HG03354 (cell line): Measurements from ENCODE around the gene SLC35D3.
"Not testable (repeated sequence)": the region's sequence is repeated elsewhere in the genome, so short reads cannot be mapped to it uniquely, and the experiment has no call there.

Source experiments
- ATAC-seq: cut with Tn5 transposase; IDR thresholded peaks from one replicate; pipeline ENCODE4 v1.9.1; 2021; ENCODE audit warnings: mild to moderate bottlenecking; ENCODE audit not compliant: unreplicated experiment, poor library complexity, severe bottlenecking

Gene SLC35D3

DNA sequence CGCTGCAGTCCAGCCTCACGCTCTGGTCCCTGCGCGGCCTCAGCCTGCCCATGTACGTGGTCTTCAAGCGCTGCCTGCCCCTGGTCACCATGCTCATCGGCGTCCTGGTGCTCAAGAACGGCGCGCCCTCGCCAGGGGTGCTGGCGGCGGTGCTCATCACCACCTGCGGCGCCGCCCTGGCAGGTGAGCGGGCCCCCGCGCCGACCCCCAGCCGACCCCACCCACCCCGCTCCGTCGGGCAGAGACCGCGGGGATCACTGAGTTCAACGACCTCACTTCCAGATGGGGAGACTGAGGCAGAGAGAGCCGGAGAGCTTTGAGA is 545 bp downstream of the SLC35D3 start:
- ATAC-seq: peak; percentile 17

DNA sequence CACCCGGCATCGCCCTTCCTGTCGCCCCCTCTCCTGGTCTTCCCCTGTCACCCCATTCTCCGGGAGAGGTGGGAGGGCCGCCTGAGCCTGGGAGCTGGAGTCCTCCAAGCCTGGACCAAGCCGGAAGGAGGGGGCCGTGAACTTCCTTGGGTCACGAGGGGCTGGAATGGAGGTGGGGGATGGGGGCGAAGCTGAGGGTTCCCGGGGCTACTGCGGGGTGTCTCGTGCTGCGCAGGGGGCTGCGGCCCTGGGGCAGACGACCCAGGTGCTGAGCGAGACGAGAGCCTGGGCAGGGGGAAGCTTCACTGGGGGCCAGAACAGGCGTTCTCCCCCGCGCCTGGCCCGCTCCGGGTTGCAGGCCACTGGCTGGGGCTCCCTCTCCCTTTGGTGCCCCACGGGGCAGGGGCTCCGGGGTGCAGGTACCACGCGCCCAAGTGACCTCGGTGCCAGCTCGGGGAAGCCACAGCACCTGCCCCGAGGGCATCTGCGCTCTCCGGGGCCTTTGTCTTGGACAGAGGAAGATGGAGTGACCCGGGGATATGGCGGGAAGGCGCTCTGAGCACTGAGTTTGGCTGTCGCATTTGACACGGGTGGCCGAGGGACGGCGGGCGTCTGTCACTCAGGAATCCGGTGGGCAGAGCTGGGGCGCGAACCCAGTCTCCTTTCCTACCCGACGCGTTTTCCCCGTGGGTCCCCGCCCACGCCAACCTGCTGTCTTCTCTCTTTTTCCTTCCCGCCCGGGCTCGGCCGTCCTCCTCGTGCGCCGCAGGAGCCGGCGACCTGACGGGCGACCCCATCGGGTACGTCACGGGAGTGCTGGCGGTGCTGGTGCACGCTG is 1.2 kb downstream of the SLC35D3 start:
- no peak for ATAC-seq

- no peak for ATAC-seq
Measured at GRCh38 chr6:136923954-136924673, 2.0 kb downstream of the SLC35D3 start.

DNA sequence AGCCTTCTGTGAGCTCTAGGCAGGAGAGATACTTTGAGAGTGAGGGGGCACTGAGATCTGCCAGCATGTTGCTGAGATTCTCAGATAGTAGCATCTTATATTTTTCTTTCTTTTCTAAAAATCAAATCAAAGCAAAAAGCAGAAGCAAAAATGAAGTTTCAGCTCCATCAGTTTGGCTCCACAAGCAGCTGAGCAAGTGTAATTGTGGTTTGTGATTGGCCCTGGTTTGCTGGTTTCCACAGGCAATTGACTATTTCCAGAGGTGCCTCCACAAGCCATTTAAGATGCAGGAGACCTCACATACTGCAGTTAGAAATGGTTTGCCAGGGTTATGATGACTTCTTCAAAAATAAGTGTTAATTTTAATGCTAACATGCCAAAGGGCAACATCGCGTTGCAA is 4.3 kb downstream of the SLC35D3 start:
- ATAC-seq: no peak

DNA sequence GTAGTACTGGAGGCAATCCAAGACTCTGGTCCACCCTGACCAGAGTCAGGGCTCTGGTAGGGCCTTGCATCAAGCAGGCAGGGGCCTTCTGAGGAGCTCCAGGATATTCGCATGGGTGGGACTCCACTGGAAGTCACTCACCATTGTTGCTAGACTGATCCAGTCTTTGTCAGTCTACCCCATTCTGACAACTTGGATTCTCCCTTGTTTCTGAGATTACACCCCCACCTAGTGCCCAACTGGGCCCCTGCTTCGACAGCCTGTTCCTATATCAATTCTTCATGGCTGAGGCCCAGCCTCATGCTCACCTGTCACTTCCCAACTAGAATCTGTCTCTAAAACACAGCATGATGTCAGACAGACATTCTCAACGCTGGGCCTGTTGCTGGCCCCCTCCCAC is 5.2 kb downstream of the SLC35D3 start:
- peak; percentile 40 for ATAC-seq

GRCh38 chr6:136930528-136930927 is 8.4 kb downstream of the SLC35D3 start:
- ATAC-seq: no peak

- no peak for ATAC-seq
Measured at GRCh38 chr6:136932599-136932998, 10.5 kb downstream of the SLC35D3 start.

GRCh38 chr6:136945072-136945471 is 23.0 kb downstream of the SLC35D3 start:
- no peak for ATAC-seq

DNA sequence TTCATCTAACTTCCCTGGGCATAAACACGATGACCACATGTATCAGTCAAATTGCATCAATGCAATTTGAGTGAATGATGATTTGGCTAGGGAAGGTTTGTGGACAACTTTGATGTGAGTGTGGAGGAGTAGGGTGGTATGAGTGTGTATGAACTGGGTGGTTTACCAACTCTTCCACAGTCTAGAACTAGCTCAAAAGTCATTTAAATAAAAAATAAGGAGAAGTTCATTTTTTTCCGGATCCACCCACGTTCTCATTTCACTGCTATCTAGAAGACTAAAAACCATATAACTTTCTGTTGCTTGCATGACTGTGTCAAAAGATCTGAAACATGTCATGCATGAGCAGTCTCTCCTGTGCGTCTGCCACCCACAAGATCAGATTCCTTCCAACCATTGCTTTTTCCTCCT is 23.6 kb downstream of the SLC35D3 start:
- ATAC-seq: no peak

DNA sequence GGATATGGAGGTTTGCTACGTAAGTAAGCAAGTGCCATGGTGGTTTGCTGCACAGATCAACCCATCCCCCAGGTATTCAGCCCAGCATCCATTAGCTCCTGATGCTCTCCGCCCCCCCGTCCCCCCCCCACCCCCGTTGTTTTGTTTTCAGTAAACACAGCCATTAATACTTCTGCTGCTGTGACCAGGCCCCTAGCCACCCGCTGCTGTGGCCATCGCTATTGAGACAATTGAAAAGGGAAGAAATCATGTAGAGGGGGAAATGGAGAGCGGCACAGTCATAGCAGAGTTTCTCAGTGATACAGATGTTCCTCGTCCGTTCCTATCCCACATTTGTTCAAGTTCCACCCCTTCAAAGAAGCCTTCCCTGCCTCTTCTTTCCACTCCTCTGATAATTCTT is 24.9 kb downstream of the SLC35D3 start:
- no peak for ATAC-seq

- ATAC-seq: not testable (repeated sequence)
Measured at GRCh38 chr6:136949957-136950356, 27.9 kb downstream of the SLC35D3 start.

DNA sequence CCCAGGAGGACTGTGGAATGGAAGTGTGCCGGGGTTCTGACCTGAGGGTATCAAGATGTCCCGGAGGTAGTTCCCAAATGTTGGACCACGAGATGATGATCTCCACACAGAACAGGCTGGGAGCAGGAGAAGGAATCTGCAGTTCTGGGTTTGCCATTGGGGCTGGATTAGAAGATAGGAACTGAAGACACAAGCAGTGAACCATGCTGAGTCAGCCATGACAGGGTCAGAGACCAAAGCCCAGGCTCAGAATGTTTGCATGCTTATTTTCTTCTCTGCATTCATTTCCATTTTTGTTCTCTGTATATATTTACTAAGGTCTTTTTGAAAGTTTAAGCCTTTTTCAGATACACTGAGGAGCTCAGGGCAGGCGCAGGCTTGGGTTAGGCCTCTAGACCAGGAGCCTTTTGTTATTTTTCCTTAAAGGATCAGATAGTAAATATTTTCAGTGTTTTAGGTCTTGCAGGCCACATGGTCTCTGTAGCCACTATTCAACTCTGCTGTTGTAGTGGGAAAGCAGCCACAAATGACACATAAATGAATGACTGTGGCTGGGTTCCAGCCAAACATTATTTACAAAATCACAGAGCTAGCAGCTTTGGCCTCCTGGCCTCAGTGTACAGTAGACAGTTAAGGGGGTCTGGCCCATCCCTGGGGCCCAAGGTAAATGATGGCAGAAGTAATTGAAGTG is 28.5 kb downstream of the SLC35D3 start:
- ATAC-seq: no peak

DNA sequence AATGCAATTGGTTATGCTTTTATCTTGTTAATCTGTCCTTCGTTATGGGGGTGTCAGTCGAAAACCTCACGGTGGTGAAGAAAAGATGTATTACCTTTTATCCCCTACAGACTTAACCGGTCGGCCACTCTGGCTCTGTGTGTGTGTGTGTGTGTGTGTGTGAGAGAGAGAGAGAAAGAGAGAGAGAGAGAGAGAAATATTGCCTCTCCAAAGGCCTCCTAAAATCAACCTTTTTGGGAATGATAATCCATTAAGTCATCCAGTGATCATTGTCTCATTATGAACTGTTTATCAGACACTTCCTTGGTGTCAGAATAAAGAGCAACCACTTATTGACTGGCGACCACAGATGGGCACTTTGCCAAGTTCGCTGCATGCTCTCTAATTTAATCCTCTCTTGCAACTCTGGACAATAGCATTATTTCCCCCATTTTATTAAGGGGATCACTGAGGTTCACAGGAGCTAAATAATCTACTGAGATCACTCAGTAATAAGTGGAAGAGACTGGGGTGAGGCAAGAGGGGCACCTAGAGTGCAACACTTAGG is 30.7 kb downstream of the SLC35D3 start:
- ATAC-seq: no peak

DNA sequence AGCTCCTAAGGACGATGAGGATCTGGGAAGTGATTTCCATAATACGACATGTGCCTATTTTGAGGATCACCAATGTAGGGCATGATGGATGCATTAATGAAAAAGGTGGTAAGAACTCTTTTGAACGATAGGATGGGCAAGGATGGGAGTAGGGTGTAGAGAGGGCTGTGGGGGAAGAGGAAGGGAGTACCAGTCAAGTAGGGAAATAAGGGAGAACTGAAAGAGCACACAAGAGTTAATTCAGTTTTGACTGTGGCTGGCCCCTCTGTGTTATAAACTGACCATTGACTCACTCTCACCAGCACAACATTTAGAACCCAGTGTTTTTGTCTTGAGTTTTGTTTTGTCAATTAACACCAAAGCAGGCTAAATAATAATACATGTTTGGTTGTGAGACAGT is 33.0 kb downstream of the SLC35D3 start:
- ATAC-seq: no peak

GRCh38 chr6:136956590-136957544 is 34.8 kb downstream of the SLC35D3 start:
- ATAC-seq: no peak

DNA sequence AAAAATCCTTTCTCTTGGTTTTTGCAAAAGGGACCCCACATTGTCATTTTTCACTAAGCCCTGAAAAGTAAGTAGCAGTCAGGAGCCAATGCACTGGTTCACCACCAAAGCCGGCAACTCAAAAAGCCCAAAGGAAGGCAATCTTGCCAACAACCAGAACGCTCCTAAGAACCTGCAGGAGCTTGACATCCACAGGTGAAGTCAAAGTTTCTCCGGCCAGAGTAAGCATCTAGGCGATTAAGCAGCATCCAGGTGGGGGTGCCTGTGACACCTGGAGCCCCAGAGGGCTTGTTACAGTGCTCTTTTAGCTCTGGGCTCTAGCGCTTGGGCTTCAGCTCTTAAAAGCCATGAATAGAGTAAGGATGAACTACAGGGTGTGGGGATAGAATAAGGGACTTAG is 36.1 kb downstream of the SLC35D3 start:
- no peak for ATAC-seq

- ATAC-seq: no peak
Measured at GRCh38 chr6:136959471-136959891, 37.4 kb downstream of the SLC35D3 start.

DNA sequence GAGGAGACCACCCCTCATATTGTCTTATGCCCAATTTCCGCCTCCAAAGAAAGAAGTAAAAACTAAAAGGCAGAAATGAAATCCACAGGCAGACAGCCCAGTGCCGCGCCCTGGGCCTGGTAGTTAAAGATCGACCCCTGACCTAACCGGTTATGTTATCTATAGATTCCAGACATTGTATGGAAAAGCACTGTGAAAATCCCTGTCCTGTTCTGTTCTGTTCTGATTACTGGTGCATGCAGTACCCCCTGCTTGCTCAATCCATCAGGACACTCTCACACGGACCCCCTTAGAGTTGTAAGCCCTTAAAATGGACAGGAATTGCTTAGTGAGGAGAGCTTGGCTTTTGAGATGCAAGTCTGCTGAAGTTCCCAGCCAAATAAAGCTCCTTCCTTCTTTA is 37.8 kb downstream of the SLC35D3 start:
- ATAC-seq: not testable (repeated sequence)

DNA sequence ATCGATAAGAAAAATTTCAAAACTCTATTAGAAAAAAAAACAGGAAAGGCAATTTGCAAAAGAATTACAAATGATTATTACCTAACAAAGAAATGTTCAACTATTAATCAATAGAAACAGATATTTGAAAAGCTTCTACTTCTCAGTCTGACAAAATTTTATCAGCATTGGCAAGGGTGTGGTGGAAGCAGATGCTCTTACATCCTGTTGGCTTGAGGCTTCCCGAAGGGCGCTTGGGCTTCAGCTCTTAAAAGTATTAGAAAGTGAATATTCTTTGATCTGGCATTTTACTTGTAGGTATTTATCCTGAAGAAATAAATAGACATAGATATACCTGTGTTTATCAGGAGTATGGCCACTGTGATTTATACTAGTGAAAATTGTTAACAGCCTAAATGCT is 38.7 kb downstream of the SLC35D3 start:
- no peak for ATAC-seq
